HEK293T (cell line): ENCODE results near the gene LRRC55.

Experiments used
- ARNT ChIP-seq: fragments of 450-650 bp; IDR thresholded peaks from 2 replicates; pipeline ENCODE4 v1.6.1; 2017; ENCODE audit warnings: mild to moderate bottlenecking
- BHLHE40 ChIP-seq: fragments of 450-650 bp; IDR thresholded peaks from 2 replicates; pipeline ENCODE4 v1.6.1; 2016; ENCODE audit warnings: mild to moderate bottlenecking, moderate library complexity, borderline replicate concordance
- ELF4 ChIP-seq: fragments of 450-650 bp; IDR thresholded peaks from 2 replicates; pipeline ENCODE4 v1.6.1; 2017; ENCODE audit warnings: antibody characterized with exemption
- FOXK2 ChIP-seq: fragments of 450-650 bp; IDR thresholded peaks from 2 replicates; pipeline ENCODE4 v1.6.1; 2016; ENCODE audit warnings: mild to moderate bottlenecking
- FOXM1 ChIP-seq: fragments of 450-650 bp; IDR thresholded peaks from 2 replicates; pipeline ENCODE4 v1.6.1; 2017; ENCODE audit warnings: mild to moderate bottlenecking, borderline replicate concordance
- LEF1 ChIP-seq: fragments of 450-650 bp; IDR thresholded peaks from 2 replicates; pipeline ENCODE4 v1.6.1; 2017; ENCODE audit warnings: mild to moderate bottlenecking, borderline replicate concordance
- NFRKB ChIP-seq: fragments of 450-650 bp; IDR thresholded peaks from 2 replicates; pipeline ENCODE4 v1.6.1; 2016; ENCODE audit warnings: mild to moderate bottlenecking, moderate library complexity
- SP1 ChIP-seq: fragments of 450-650 bp; IDR thresholded peaks from 2 replicates; pipeline ENCODE4 v1.6.1; 2017
- TARDBP ChIP-seq: fragments of 450-650 bp; IDR thresholded peaks from 2 replicates; pipeline ENCODE4 v1.6.1; 2016
- ZNF384 ChIP-seq: fragments of 450-650 bp; IDR thresholded peaks from 2 replicates; pipeline ENCODE4 v1.6.1; 2016

DNA sequence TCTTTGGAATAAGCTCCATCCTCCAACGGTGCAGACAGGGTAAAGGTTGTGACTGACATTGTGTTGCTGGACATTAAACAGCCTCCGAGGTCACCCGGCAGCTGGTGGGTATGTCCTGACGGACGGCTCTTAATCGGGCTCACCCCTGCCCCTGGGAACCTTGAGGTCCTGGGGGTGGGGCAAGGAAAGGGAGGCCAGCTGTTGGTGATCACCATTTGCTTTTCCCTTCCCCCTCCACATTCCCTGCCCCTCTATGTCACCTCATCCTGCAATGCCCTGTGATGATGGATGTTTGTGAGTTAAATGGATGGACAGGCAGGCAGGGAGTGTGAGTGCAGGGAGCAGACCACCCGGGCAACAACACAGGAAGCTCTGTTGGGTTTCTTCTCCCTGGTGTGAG, 29.0 kb downstream of the LRRC55 start:
- TF ChIP-seq SP1, result no peak
- TF ChIP-seq ARNT, result no peak
- TF ChIP-seq FOXM1, result no peak
- TF ChIP-seq NFRKB, result no peak
- no peak for TF ChIP-seq TARDBP
- TF ChIP-seq FOXK2, result no peak
- no peak for TF ChIP-seq ELF4
- TF ChIP-seq BHLHE40, result no peak
- no peak for TF ChIP-seq ZNF384
- no peak for TF ChIP-seq LEF1
